Colonic mucosa (tissue), 4 donors: Measurements from ENCODE around the gene TMED9. TPM values are rescaled to one million over a fixed set of nuclear protein-coding genes. Genes with fewer than 3 reads are reported as not detected.

Experiments used
- DNase-seq: peaks from one replicate; pipeline ENCODE4 v3.0.0-alpha.2; 2020
- H3K27ac ChIP-seq: fragments of 200-600 bp; one replicate; pipeline ENCODE4 v1.8.0; 2021
- H3K27me3 ChIP-seq: fragments of 200-600 bp; one replicate; pipeline ENCODE4 v1.8.0; 2021
- H3K36me3 ChIP-seq: fragments of 200-600 bp; one replicate; pipeline ENCODE4 v1.8.0; 2021
- H3K4me1 ChIP-seq: fragments of 200-600 bp; one replicate; pipeline ENCODE4 v1.8.0; 2021; ENCODE audit warnings: mild to moderate bottlenecking
- H3K4me3 ChIP-seq: fragments of 200-600 bp; one replicate; pipeline ENCODE4 v1.8.0; 2021
- H3K9ac ChIP-seq, 2 donors: one replicate each; pipeline ENCODE4 v1.7.0; 2013; ENCODE audit warnings: control low read depth in 2 of 2, low read depth in 2 of 2, low read length in 2 of 2
- H3K9me3 ChIP-seq: fragments of 200-600 bp; one replicate; pipeline ENCODE4 v1.8.0; 2021
- intact Hi-C: fragments of 100-400 bp; cut with DNase I; formaldehyde crosslinking; loops from one replicate; pipeline ENCODE4 v1.14.1; 2022
- total RNA-seq, 2 donors: library from RNA; stranded (reverse); fragmentation: NEBNext Ultra II Directional in 1 of 2; extraction: Animal tissue kit (Norgen Biotek cat#: 25700) in 1 of 2; gene quantifications; one replicate each; pipeline ENCODE4 v1.2.1, GENCODE V29; 2021
- TF ChIP-seq, protein P1 (sequence below): fragments of 200-600 bp; IDR thresholded peaks from one replicate; pipeline ENCODE4 v1.8.0; 2022; ENCODE audit warnings: antibody characterized with exemption, mild to moderate bottlenecking
- donor health status: healthy.
- donor health status: DM: no; HTN: no; CAD: no.
- donor health status: DM: no; HTN: no; CAD: no.

Gene TMED9
- total RNA-seq, 2 donors from 2014 or later: 187 to 303 TPM

GRCh38 chr5:177604116-177604521 is 12.1 kb downstream of the TMED9 start:
- Histone ChIP-seq H3K27me3 (no peaks in the 10 kb centered on the region), H3K9me3 (no peaks in the 10 kb centered on the region), H3K4me1 (peaks cover 8% of the 10 kb centered on the region), H3K4me3 (no peak overlapping the region), H3K27ac (no peak overlapping the region), H3K36me3 (no peaks in the 10 kb centered on the region), H3K9ac (no peak overlapping the region)
- DNase-seq: no peak
- TF ChIP-seq, protein P1, sequence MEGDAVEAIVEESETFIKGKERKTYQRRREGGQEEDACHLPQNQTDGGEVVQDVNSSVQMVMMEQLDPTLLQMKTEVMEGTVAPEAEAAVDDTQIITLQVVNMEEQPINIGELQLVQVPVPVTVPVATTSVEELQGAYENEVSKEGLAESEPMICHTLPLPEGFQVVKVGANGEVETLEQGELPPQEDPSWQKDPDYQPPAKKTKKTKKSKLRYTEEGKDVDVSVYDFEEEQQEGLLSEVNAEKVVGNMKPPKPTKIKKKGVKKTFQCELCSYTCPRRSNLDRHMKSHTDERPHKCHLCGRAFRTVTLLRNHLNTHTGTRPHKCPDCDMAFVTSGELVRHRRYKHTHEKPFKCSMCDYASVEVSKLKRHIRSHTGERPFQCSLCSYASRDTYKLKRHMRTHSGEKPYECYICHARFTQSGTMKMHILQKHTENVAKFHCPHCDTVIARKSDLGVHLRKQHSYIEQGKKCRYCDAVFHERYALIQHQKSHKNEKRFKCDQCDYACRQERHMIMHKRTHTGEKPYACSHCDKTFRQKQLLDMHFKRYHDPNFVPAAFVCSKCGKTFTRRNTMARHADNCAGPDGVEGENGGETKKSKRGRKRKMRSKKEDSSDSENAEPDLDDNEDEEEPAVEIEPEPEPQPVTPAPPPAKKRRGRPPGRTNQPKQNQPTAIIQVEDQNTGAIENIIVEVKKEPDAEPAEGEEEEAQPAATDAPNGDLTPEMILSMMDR: no peak
- intact Hi-C loops: no loop called here

DNA sequence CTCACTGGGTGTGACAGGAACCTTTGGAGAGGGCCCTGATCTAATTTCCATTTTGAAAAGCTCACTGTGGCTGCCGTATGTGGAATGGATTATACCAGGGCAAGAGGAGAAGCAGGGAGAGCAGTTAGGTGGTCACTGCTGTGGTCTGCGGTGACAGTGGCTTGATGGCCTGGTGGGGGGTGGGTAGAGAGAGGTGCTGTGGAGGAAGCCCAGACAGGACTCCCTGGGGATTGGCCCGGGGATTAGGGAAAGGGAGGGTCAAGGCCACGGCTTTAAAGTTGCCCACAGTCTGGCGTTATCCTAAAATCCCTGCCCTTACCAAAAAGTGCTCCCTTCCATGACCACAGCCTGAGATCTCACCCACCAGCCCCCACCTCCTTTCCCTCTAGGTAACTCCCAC is 12.7 kb downstream of the TMED9 start:
- TF ChIP-seq, protein P1: no peak
- H3K36me3 ChIP-seq: no peaks in the 10 kb centered on the region
- intact Hi-C loops: no loop called here
- no peaks in the 10 kb centered on the region for H3K9me3 ChIP-seq
- DNase-seq: no peak
- no peak overlapping the region for H3K27ac ChIP-seq
- peaks cover 8% of the 10 kb centered on the region for H3K4me1 ChIP-seq
- H3K9ac ChIP-seq: peak overlapping the region in 1 of 2 donors; percentile 40
- H3K27me3 ChIP-seq: no peaks in the 10 kb centered on the region
- H3K4me3 ChIP-seq: no peak overlapping the region

DNA sequence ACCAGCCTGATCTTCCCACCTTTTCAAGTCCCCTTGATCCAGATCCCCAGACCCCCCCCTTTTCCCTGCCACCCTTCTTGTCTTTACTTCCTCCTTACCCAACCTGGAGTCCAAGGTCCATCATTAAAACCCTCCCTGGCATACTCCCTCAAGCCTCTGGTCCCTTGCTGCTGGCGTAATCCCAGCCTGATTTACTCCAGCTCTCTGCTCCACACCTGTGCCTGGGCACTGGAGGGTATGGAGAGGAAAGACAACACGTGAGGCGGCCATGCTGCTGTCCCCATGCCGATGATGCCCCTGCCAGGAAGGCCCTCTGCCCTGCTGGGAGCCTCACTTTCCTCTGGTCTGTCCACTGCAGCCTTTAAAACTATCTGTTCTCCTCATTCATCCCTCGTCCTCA is 13.1 kb downstream of the TMED9 start:
- Histone ChIP-seq H3K36me3 (no peaks in the 10 kb centered on the region), H3K4me3 (no peak overlapping the region), H3K9me3 (no peaks in the 10 kb centered on the region), H3K4me1 (peaks cover 8% of the 10 kb centered on the region), H3K27me3 (no peaks in the 10 kb centered on the region), H3K27ac (no peak overlapping the region), H3K9ac (peak overlapping the region in 1 of 2 donors; percentile 40)
- intact Hi-C loops: no loop called here
- TF ChIP-seq, protein P1: no peak
- peak; percentile 71 for DNase-seq

- intact Hi-C loops: no loop called here
- TF ChIP-seq, protein P1: no peak
- Histone ChIP-seq H3K4me3 (no peak overlapping the region), H3K9ac (peak overlapping the region in 1 of 2 donors; percentile 40), H3K27ac (no peak overlapping the region), H3K36me3 (no peaks in the 10 kb centered on the region), H3K9me3 (no peaks in the 10 kb centered on the region), H3K4me1 (peaks cover 8% of the 10 kb centered on the region), H3K27me3 (no peaks in the 10 kb centered on the region)
- DNase-seq: no peak
These were observed 13.7 kb downstream of the TMED9 start for GRCh38 chr5:177605667-177606066.

- Histone ChIP-seq H3K4me1 (peaks cover 8% of the 10 kb centered on the region), H3K9ac (no peak overlapping the region), H3K4me3 (no peak overlapping the region), H3K36me3 (no peaks in the 10 kb centered on the region), H3K27me3 (no peaks in the 10 kb centered on the region), H3K27ac (no peak overlapping the region), H3K9me3 (no peaks in the 10 kb centered on the region)
- TF ChIP-seq, protein P1: no peak
- DNase-seq: no peak
- intact Hi-C loops: no loop called here
These were observed 14.4 kb downstream of the TMED9 start for GRCh38 chr5:177606071-177607051.
